IPS-NIHi7 (cell line): ENCODE measurements around the gene MED10.
"Not testable (repeated sequence)": the region's sequence is repeated elsewhere in the genome, so short reads cannot be mapped to it uniquely, and the experiment has no call there.

Source experiments
- DNase-seq: peaks from one replicate; pipeline ENCODE4 v3.0.0; 2012; ENCODE audit warnings: mixed read lengths; ENCODE audit errors: extremely low spot score

The MED10 gene

GRCh38 chr5:6373081-6373846 lies 5.1 kb downstream of the MED10 start:
- no peak for DNase-seq

GRCh38 chr5:6372251-6373080 lies 5.9 kb downstream of the MED10 start:
- no peak for DNase-seq

GRCh38 chr5:6371079-6371810 lies 7.1 kb downstream of the MED10 start:
- no peak for DNase-seq

GRCh38 chr5:6370580-6370979 lies 7.8 kb downstream of the MED10 start:
- DNase-seq: no peak

GRCh38 chr5:6365977-6366590 lies 12.3 kb downstream of the MED10 start:
- no peak for DNase-seq

GRCh38 chr5:6365142-6365976 lies 13.0 kb downstream of the MED10 start:
- DNase-seq: no peak

GRCh38 chr5:6363454-6364011 lies 14.8 kb downstream of the MED10 start:
- not testable (repeated sequence) for DNase-seq

- no peak for DNase-seq
Measured at GRCh38 chr5:6362846-6363245, 15.5 kb downstream of the MED10 start.

GRCh38 chr5:6361101-6361500 lies 17.2 kb downstream of the MED10 start:
- DNase-seq: no peak

GRCh38 chr5:6360323-6361072 lies 17.8 kb downstream of the MED10 start:
- DNase-seq: no peak

- no peak for DNase-seq
Measured at GRCh38 chr5:6359555-6360322, 18.6 kb downstream of the MED10 start.

GRCh38 chr5:6358434-6358820 lies 19.9 kb downstream of the MED10 start:
- DNase-seq: no peak

GRCh38 chr5:6357817-6358433 lies 20.4 kb downstream of the MED10 start:
- not testable (repeated sequence) for DNase-seq

- DNase-seq: no peak
Measured at GRCh38 chr5:6356578-6357164, 21.7 kb downstream of the MED10 start.

GRCh38 chr5:6355294-6355693 lies 23.1 kb downstream of the MED10 start:
- DNase-seq: no peak

GRCh38 chr5:6354848-6355247 lies 23.5 kb downstream of the MED10 start:
- no peak for DNase-seq

GRCh38 chr5:6353602-6354302 lies 24.6 kb downstream of the MED10 start:
- DNase-seq: no peak
